Activated naive CD4-positive, alpha-beta T cell treated with anti-CD3 and anti-CD28 coated beads, Interleukin-2, amount 50 U/mL, for 24 hours (primary cell): ENCODE results near the gene CA5A.
"Not testable (repeated sequence)": the region's sequence is repeated elsewhere in the genome, so short reads cannot be mapped to it uniquely, and the experiment has no call there.

Source experiments
- H3K27ac Mint-ChIP-seq: one replicate; pipeline ENCODE4 v1.8.0; 2021; ENCODE audit warnings: mild to moderate bottlenecking, mixed read lengths
- H3K27me3 Mint-ChIP-seq: one replicate; pipeline ENCODE4 v1.8.0; 2021; ENCODE audit warnings: mixed read lengths
- H3K36me3 Mint-ChIP-seq: one replicate; pipeline ENCODE4 v1.8.0; 2021; ENCODE audit warnings: mixed read lengths
- H3K4me1 Mint-ChIP-seq: one replicate; pipeline ENCODE4 v1.8.0; 2021; ENCODE audit warnings: mixed read lengths
- H3K4me3 Mint-ChIP-seq: one replicate; pipeline ENCODE4 v1.8.0; 2021; ENCODE audit warnings: mild to moderate bottlenecking, mixed read lengths
- H3K9me3 Mint-ChIP-seq: one replicate; pipeline ENCODE4 v1.8.0; 2021; ENCODE audit warnings: mixed read lengths

Gene CA5A

DNA sequence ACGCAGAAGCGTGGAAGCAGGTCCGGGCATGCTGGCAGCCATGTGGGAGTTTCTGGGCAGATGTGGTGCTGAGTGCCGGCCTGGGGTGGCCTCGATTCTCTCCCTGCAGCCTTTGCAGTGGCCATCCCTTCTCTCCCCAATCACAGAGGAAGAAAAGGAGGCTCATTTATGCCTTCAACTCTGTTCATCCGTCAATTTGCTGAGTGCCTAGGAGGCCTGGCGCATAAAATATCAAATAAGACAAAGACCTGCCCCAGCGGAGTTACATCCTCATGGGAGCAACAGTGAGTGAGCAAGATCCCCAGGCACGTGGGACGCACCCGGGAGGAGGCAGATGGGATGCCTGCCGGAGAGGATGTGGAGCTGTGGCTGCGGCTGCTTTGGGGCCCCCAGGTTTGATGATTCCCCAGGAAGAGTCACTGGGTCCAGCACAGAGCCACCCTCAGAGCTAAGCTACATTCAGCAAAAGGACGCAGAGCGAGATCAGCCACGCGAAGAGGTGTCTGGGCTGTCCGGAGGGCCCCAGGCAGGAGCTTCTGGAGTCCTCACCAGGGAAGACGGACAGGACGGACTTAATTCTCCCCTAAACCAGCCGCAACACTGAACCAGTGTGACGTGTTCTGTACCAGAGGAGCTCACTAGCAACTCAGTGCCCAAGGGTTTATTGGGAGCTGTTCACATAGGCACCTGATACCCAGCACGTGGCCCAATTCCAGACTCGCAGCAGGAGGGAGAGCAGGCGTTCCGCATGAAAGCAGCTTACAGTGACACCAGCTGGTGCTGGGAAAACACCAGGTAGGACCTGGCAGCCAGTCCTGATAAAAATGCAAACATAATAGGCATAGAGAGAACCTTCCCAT, 11.3 kb downstream of the CA5A start:
- Mint-ChIP-seq H3K27me3 (no peaks in the 10 kb centered on the region), H3K4me3 (no peak overlapping the region), H3K4me1 (peaks cover 8% of the 10 kb centered on the region), H3K9me3 (no peaks in the 10 kb centered on the region), H3K27ac (no peak overlapping the region), H3K36me3 (no peaks in the 10 kb centered on the region)

DNA sequence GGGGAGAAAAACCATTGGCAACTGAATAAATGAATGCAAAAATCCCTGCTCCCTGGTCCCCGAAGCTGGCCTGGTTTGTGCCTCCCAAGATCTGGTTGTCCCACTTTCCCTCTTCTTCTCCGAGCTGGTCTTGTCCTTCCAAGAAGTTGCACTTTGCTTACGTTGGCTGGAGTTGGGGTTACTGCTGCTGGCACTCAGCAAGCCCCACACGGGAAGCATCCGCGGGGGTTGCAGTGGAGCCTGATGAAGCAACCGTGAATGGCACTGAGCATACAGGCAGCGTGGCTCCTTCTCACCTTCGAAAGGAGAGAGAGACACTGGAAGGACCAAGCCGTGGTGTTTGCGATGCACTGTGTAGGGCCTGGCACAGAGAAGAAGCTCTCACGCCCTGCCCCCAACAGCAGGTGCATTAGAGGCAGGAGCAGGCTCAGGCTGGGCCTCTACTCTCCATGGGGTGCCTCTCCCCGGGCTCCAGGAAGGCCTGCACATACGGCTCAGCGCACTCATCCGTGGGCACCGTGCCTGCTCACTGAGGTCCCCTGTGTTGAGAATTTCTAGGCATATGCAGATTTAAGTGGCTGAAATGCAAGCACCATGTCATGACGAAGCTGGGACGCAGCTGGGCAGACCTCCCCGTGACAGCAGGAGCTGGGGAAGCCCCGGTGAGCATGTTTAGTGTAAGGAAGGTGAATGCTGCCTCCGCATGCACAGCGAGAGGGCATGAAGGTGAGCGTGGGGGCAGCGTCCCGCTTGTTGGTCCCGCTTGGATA, 12.1 kb downstream of the CA5A start:
- Mint-ChIP-seq H3K27ac (no peak overlapping the region), H3K36me3 (no peaks in the 10 kb centered on the region), H3K27me3 (no peaks in the 10 kb centered on the region), H3K4me1 (peaks cover 8% of the 10 kb centered on the region), H3K9me3 (no peaks in the 10 kb centered on the region), H3K4me3 (no peak overlapping the region)

DNA sequence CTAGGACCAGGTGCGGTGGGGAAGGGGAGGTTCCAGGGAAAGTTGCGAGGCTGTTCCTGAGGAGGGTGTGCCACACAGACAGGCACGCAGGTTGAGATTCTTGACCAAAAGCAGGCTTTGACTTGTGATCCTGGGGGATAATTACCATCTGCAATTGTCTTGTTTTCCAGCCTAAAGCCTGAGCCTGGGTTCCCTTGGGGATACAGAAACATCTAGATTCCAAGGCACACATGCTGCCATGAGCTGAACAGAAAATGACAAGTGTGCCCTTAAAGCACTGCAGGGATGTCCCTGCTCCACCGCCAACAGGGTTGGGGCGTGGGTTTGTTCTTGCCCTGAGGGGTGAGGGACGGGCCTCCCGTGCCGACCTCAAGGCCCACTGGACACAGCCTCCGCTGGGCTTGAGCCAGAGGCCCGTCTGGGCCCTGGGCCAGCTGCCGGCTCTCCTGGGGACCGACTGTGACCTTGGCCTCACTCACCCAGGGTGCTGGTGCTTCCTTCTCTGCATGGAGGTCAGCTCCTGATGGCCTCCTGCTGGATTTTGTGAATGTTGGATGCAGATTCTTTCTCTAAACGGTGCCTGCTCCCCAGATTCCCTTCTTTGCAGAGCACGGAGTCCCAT, 14.0 kb downstream of the CA5A start:
- H3K27me3 Mint-ChIP-seq, result no peaks in the 10 kb centered on the region
- H3K4me1 Mint-ChIP-seq, result peaks cover 12% of the 10 kb centered on the region
- H3K9me3 Mint-ChIP-seq, result no peaks in the 10 kb centered on the region
- no peak overlapping the region for H3K27ac Mint-ChIP-seq
- H3K36me3 Mint-ChIP-seq, result no peaks in the 10 kb centered on the region
- no peak overlapping the region for H3K4me3 Mint-ChIP-seq

DNA sequence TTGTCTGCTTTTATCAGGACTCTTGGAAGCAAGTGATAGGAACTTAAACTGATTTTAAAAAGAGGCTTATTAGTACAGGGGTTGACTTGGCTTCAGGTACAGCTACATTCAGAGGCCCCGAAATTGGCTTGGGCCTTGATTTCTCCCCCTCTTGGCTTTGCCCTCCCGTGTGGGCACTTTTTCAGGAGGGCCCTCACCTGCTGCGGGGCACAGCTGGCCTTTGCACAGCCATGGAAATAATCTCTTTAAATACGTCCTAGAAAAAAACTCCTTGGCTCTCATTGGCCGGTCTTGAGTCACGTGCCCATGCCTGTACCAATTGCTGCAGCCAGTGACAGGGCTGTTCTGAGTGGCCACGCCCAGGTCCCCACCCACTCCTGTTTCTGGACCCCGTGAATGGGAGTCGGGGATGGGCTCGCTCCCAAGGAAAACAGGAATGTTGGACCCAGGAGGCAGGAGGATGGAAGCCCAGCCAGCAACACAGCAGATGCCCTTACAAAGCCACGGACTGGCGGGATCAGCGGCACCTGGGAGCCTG, 15.0 kb downstream of the CA5A start:
- no peaks in the 10 kb centered on the region for H3K36me3 Mint-ChIP-seq
- no peak overlapping the region for H3K4me3 Mint-ChIP-seq
- no peaks in the 10 kb centered on the region for H3K9me3 Mint-ChIP-seq
- peaks cover 7% of the 10 kb centered on the region for H3K4me1 Mint-ChIP-seq
- no peaks in the 10 kb centered on the region for H3K27me3 Mint-ChIP-seq
- no peak overlapping the region for H3K27ac Mint-ChIP-seq

DNA sequence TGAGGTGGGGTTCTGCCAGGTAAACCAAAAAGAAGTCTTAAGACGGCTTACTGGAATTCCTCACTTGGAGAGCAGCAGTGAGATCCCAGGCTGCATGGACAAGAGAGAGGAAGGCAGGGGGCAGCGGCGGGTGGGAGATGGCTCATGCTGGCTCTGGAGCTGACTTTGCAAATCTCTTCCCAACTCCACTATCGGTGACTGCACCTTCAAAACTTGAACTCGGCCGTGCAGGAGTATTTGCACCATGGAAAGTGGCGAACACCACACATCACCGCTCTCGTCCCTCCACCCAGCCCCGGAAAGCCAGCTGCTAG, 16.7 kb downstream of the CA5A start:
- no peaks in the 10 kb centered on the region for H3K36me3 Mint-ChIP-seq
- peaks cover 4% of the 10 kb centered on the region for H3K4me1 Mint-ChIP-seq
- no peaks in the 10 kb centered on the region for H3K9me3 Mint-ChIP-seq
- H3K27ac Mint-ChIP-seq, result no peak overlapping the region
- H3K4me3 Mint-ChIP-seq, result no peak overlapping the region
- H3K27me3 Mint-ChIP-seq, result no peaks in the 10 kb centered on the region

DNA sequence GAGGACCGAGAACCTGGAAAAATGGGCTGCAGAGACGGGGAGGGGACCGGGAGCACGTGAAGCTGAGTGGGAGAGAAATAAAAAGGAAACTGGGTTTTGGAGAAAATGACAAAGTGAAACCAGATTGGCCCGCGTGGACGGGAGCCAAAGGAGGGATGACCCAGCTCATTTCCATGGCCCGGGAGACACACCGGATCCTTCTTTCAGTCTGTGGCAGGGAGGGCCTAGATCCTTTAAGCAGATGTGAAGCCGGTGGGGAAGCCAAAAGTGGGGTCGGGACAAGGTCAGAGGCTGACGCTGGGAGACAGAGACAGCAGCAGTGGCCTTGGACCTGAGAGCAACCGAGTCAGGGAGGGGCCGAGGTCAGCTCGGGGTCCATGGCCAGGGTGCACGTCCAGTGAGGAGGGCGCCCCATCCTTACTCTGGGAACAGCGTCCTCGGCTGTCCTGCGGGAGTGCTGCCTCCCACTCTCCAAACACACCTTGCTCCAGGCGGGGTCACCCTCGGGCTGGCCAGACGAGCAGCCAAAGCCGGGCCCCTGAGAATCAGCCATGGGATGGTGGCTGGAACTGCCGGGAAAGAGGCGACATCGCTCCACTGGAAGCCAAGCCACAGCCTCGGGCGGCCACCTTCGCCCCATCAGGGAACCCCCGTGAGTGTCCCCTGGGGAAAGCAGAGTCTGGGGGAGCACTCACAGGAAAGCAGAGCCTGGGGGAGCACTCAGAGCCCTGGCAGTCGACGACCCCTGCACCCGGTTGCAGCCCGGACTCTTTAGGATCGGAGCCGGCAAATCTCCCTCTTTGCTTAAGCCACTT, 17.3 kb downstream of the CA5A start:
- no peaks in the 10 kb centered on the region for H3K9me3 Mint-ChIP-seq
- no peaks in the 10 kb centered on the region for H3K36me3 Mint-ChIP-seq
- H3K27ac Mint-ChIP-seq, result no peak overlapping the region
- H3K27me3 Mint-ChIP-seq, result no peaks in the 10 kb centered on the region
- H3K4me1 Mint-ChIP-seq, result peaks cover 4% of the 10 kb centered on the region
- no peak overlapping the region for H3K4me3 Mint-ChIP-seq

DNA sequence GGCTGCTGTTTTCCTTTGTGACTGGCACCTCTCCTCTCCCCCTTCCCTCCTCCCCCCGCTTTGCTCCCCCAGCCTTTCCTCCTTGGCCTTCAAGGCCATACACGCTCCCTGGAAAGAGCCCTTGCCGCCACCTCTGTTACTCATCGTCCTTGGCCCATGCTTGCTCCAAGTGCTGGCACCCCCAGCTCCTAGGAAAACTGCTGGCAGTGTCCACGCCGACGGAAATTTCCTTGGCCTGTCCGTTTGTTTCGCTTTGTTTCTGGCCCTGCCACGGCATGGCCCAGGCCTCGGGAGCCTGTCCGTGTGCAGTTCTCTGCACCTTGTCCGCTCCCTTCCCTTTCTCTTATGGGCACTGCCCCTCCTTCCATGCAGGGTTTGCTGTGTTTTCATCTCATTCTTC, 18.0 kb downstream of the CA5A start:
- Mint-ChIP-seq H3K4me1 (peaks cover 4% of the 10 kb centered on the region), H3K27me3 (no peaks in the 10 kb centered on the region), H3K36me3 (no peaks in the 10 kb centered on the region)

DNA sequence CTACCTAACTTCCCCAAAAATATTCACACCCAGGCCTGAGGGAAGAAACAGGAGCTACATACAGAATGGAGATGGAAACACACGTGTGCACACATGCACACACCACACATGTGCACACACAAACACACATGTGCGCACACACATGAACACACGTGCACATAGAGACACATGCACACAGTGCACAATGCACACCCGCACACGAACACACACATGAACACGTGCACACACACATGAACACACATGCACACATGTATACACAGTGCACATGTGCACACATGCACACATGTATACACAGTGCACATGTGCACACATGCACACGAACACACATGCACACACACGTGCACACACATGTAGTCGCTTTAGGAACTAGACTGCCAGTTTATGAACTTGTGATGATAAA, 18.8 kb downstream of the CA5A start:
- H3K27me3 Mint-ChIP-seq, result no peaks in the 10 kb centered on the region
- H3K4me3 Mint-ChIP-seq, result no peak overlapping the region
- no peaks in the 10 kb centered on the region for H3K36me3 Mint-ChIP-seq
- H3K27ac Mint-ChIP-seq, result no peak overlapping the region
- peaks cover 4% of the 10 kb centered on the region for H3K4me1 Mint-ChIP-seq
- H3K9me3 Mint-ChIP-seq, result no peaks in the 10 kb centered on the region

More for the DNA sequence above, 18.0 kb downstream of the CA5A start:
- no peak overlapping the region for H3K27ac Mint-ChIP-seq
- no peak overlapping the region for H3K4me3 Mint-ChIP-seq
- H3K9me3 Mint-ChIP-seq, result no peaks in the 10 kb centered on the region

DNA sequence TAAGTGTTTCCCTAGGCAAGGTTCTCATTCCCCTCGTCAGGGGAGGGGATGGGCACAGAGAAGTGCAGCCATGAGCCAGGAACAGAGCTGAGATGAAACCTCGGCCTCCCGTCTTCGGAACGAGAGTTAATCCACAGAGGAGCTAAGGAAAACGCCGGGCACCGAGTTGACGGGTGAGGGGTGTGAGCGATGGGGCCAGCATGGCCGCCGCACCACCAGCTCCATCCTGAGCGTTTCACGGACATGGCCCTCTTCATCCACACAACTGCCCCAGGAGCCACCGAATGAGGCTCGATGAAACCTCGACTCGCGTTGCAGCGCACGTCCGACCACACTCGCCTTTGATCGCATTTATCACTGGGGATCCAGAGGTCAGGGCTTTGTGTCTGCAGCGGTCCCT, 21.5 kb downstream of the CA5A start:
- no peak overlapping the region for H3K27ac Mint-ChIP-seq
- H3K27me3 Mint-ChIP-seq, result no peaks in the 10 kb centered on the region
- H3K4me3 Mint-ChIP-seq, result no peak overlapping the region
- peaks cover 4% of the 10 kb centered on the region for H3K4me1 Mint-ChIP-seq
- no peaks in the 10 kb centered on the region for H3K9me3 Mint-ChIP-seq
- H3K36me3 Mint-ChIP-seq, result no peaks in the 10 kb centered on the region

DNA sequence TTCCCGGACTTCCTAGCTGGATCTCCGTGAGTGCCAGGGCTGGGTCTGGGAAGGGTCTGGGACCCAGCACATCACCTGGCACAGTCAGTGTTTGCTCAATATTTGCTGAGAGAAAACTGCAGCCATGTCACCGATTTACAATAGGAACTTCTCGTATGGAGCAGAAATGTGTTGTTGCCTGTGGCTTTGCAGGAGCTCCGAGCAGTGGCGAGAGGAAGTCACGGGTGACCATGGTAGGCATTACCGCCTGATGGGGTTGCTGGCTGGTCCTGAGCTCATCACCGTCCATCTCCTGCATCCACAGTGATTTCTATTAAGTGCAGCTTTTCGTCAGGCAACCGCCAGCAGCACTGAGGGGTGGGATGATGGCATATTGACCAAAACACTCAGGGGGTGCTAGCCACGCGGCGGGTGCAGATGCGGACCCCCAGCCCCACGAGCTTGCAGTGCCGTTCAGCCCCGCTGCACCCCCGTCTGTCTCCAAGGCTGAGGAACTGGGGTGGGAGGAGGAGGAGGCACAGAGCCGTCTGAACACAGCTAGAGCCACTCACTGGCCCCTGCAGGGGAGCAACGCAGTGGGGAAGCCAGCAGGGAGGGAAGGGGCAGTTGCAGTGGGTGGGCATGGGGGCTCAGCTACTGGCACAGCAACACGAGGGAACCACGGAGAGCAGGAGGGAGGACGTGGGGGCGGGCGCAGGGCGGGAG, 22.2 kb downstream of the CA5A start:
- H3K4me1 Mint-ChIP-seq, H3K9me3 Mint-ChIP-seq, H3K27me3 Mint-ChIP-seq, H3K27ac Mint-ChIP-seq, H3K4me3 Mint-ChIP-seq, H3K36me3 Mint-ChIP-seq: not testable (repeated sequence)

DNA sequence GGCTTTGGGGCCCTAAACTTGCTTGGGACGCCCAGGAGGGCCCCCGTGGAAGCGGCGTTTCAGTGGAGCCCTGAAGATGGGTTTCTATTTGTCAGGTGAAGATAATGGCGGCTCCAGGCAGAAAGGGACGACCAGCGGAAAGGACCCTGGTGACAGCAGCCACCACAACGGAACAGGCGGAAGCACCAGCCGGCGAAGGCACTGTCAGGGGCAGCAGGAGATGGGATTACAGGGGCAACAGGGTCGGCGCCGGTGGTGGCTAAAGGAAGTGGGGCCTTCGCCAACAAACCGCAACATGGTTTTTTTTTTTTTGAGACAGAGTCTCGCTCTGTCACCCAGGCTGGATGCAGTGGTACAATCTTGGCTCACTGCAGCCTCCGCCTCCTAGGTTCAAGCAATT, 23.6 kb downstream of the CA5A start:
- not testable (repeated sequence) for H3K27ac Mint-ChIP-seq, H3K27me3 Mint-ChIP-seq, H3K36me3 Mint-ChIP-seq, H3K4me1 Mint-ChIP-seq, H3K9me3 Mint-ChIP-seq, H3K4me3 Mint-ChIP-seq

DNA sequence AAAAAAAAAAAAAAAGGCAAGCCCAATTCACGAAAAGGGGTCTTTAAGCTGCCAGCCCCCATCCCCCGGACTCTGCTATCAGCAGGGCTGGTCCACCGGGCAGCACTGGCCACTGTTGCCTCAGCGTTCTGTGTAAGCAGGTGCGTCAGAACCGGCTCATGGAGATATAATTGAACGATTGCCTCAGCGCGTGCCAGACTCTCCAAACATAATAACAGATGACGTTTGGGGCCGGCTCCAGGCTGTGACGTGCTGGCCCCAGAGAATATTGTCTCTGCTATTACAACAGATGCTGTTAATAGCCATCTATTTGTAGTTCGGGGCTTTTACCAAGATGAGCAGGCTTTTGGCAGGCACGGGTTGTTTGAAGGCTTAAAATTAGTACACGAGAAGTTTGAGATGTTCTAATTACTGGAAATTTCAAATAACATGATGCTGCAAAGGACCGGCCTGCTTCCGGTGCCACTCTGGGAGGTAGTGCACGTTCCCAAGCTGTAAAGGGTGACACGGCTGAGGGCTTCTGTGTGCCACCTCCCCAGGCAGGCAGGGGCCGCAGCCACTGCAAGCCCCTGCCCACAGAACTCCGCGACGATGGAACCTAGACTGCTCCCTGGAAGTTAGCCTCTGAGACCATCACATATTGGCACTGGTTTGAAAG, 25.1 kb downstream of the CA5A start:
- not testable (repeated sequence) for H3K27me3 Mint-ChIP-seq, H3K36me3 Mint-ChIP-seq, H3K4me3 Mint-ChIP-seq, H3K9me3 Mint-ChIP-seq, H3K27ac Mint-ChIP-seq, H3K4me1 Mint-ChIP-seq

DNA sequence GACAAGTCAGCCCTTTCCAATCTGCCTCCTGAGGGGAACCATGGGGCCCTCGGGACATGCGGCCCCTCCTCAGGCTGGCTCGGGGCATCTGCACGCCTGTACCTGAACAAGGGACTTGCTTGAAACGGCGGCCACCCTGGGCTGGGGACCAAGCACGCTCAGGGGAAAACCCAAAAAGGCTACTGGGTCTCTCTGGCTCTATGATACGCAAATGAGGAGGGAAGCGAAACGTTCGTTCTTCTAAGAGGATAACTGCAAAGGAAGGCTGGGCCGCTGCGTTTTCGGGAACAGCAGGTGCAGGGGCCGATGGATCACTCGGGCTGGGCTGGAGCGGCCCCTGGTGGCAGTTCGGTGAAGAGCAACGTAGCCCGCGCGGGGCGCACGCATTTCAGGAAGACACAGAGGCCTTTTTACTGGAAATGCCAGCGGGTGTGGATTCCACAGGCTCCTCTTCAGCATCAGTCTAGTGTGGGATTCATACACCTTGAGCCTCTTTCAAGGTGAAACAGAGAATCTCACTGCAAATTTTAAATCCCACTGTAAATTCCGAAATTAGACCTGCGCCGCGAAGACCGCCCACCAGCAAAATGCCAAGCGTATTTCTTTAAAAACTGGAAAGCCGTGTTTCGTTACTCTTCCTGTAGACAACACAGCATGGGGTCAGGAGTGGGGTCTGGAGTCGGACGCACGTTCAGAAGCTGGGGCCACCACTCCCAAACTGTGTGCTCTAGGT, 27.0 kb downstream of the CA5A start:
- Mint-ChIP-seq H3K27ac (peak overlapping the region; percentile 93), H3K4me3 (peak overlapping the region; percentile 51)
- H3K4me1 Mint-ChIP-seq, H3K36me3 Mint-ChIP-seq, H3K27me3 Mint-ChIP-seq, H3K9me3 Mint-ChIP-seq: not testable (repeated sequence)

DNA sequence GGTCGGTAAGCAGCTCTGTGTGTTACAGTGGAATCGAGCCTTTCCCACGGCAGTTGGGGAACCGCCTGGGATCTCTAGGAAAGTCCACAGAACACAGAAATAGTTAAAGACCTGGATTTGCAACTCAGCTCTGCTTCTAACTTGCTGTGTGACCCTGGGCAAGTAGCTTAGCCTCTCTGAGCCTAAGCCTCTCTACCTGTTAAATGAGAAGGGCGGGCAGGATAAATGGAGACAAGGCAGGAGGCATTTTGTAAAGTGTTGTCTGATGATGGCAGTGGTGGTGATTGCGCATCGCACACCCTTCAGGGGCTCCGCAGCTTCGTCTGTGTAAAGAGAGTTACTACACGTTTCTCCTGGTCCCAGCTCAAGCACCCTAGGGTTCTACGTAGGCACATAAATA, 28.2 kb downstream of the CA5A start:
- H3K4me1 Mint-ChIP-seq, result peaks cover 16% of the 10 kb centered on the region
- H3K4me3 Mint-ChIP-seq, H3K36me3 Mint-ChIP-seq, H3K9me3 Mint-ChIP-seq, H3K27me3 Mint-ChIP-seq, H3K27ac Mint-ChIP-seq: not testable (repeated sequence)
